Lung (tissue), 12 donors: Measurements from ENCODE around the gene LIG4. TPM values are rescaled to one million over a fixed set of nuclear protein-coding genes. Genes with fewer than 3 reads are reported as not detected.
A peak's percentile ranks its signal among the peaks of the same experiment; 100 is the strongest.

Source experiments
- ATAC-seq: fragments of 200-7000 bp; cut with Tn5 transposase; one replicate; pipeline ENCODE4 v1.9.1; 2020; ENCODE audit warnings: moderate number of reproducible peaks; ENCODE audit not compliant: insufficient read depth, low FRiP score
- DNase-seq, 3 donors: peaks; one replicate each; pipeline ENCODE4 v3.0.0-alpha.2; 2013 to 2017
- H3K27ac ChIP-seq, 2 donors: one replicate each; pipeline ENCODE4 v1.5.1; 2013; ENCODE audit warnings: mild to moderate bottlenecking in 2 of 2, moderate library complexity in 2 of 2, control low read depth in 1 of 2, inconsistent platforms in 1 of 2, low read depth in 1 of 2, low read length in 1 of 2
- H3K27me3 ChIP-seq, 3 donors: one replicate each; pipeline ENCODE4 v1.5.1; 2013; ENCODE audit warnings: low read length in 2 of 3; ENCODE audit not compliant: control insufficient read depth in 3 of 3, insufficient read depth in 3 of 3
- H3K36me3 ChIP-seq, 4 donors: one replicate each; pipeline ENCODE4 v1.5.1; 2013; ENCODE audit warnings: low read length in 4 of 4, mild to moderate bottlenecking in 1 of 4, moderate library complexity in 1 of 4; ENCODE audit not compliant: control insufficient read depth in 4 of 4, insufficient read depth in 4 of 4
- H3K4me1 ChIP-seq, 5 donors: one replicate each; pipeline ENCODE4 v1.5.1; 2013; ENCODE audit warnings: low read length in 5 of 5, mild to moderate bottlenecking in 2 of 5, moderate library complexity in 1 of 5; ENCODE audit not compliant: control insufficient read depth in 5 of 5, insufficient read depth in 5 of 5
- H3K4me3 ChIP-seq: one replicate; pipeline ENCODE4 v1.5.1; 2013; ENCODE audit warnings: mild to moderate bottlenecking, control low read depth, moderate library complexity
- H3K9ac ChIP-seq, 2 donors: one replicate each; pipeline ENCODE4 v1.5.1; 2013; ENCODE audit warnings: low read length in 2 of 2, control low read depth in 1 of 2; ENCODE audit not compliant: insufficient read depth in 1 of 2
- H3K9me3 ChIP-seq, 4 donors: one replicate each; pipeline ENCODE4 v1.5.1; 2013; ENCODE audit warnings: low read length in 3 of 4, mild to moderate bottlenecking in 1 of 4, moderate library complexity in 1 of 4; ENCODE audit not compliant: control insufficient read depth in 4 of 4, insufficient read depth in 3 of 4
- CTCF ChIP-seq: IDR thresholded peaks from 2 replicates; pipeline ENCODE4 v1.5.1; 2012; ENCODE audit warnings: mild to moderate bottlenecking; ENCODE audit errors: control extremely low read depth, extremely low read depth
- WGBS, 2 donors: extraction: QIAGEN DNeasy Blood & Tissue Kit; methylation state at CpG; one replicate each; pipeline ENCODE4 v1.1.7; 2013; 5-methylcytosine and 5-hydroxymethylcytosine counted together
- polyA plus RNA-seq, 2 donors: library from polyadenylated mRNA; stranded (reverse); fragments of 200-250 nt; gene quantifications; one replicate each; pipeline ENCODE4 v1.2.1, GENCODE V29; 2013
- total RNA-seq, 2 donors: library from RNA; depleted of rRNA in 1 of 2; stranded (reverse); fragments of >200 nt in 1 of 2; gene quantifications; one replicate each; pipeline ENCODE4 v1.2.1, GENCODE V29; 2014 to 2021
- donor health status: control.
- donor health status: control.
- donor health status: Bipolar disorder and iron deficiency.
- donor health status: healthy.
- donor health status: DM: yes; HTN: yes; CAD: no.

LIG4 gene
- total and polyA plus RNA-seq, 4 donors, result 6.9 to 10.4 (median 8.1) TPM

GRCh38 chr13:108249150-108249549, 33.8 kb upstream of the LIG4 start:
- DNase-seq, result no peak
- no peak for TF ChIP-seq CTCF

GRCh38 chr13:108230377-108230776, 15.0 kb upstream of the LIG4 start:
- Histone ChIP-seq H3K9ac (no peak overlapping the region), H3K36me3 (peaks cover 0 to 9% (median 0%) of the 10 kb centered on the region in 4 donors), H3K27ac (no peak overlapping the region), H3K4me3 (no peak overlapping the region), H3K27me3 (no peaks in the 10 kb centered on the region), H3K4me1 (peaks cover 0 to 11% (median 3%) of the 10 kb centered on the region in 5 donors), H3K9me3 (no peaks in the 10 kb centered on the region)
- ATAC-seq (no peak), DNase-seq (no peak)
- TF ChIP-seq CTCF, result no peak

More at GRCh38 chr13:108249150-108249549, 33.8 kb upstream of the LIG4 start:
- H3K4me3 ChIP-seq, result no peak overlapping the region
- no peaks in the 10 kb centered on the region for H3K4me1 ChIP-seq
- H3K36me3 ChIP-seq, result no peaks in the 10 kb centered on the region
- WGBS, 2 donors, result 71 to 73% methylated on average over 4 of the region's 4 CpGs
- no peak overlapping the region for H3K9ac ChIP-seq
- H3K27ac ChIP-seq, result no peak overlapping the region
- ATAC-seq, result no peak
- H3K9me3 ChIP-seq, result peaks cover 0 to 6% (median 1%) of the 10 kb centered on the region in 4 donors
- H3K27me3 ChIP-seq, result no peaks in the 10 kb centered on the region

GRCh38 chr13:108227651-108228272, 12.4 kb upstream of the LIG4 start:
- no peak for ATAC-seq
- peaks cover 0 to 24% (median 7%) of the 10 kb centered on the region in 5 donors for H3K4me1 ChIP-seq
- H3K9ac ChIP-seq, result no peak overlapping the region
- DNase-seq, result peak in 2 of 3 donors; percentile 66
- peaks cover 0 to 12% (median 0%) of the 10 kb centered on the region in 4 donors for H3K36me3 ChIP-seq
- no peak overlapping the region for H3K4me3 ChIP-seq
- H3K27ac ChIP-seq, result no peak overlapping the region
- no peaks in the 10 kb centered on the region for H3K27me3 ChIP-seq
- WGBS, 2 donors, result 84 to 86% methylated on average over 1 of the region's 1 CpG
- no peaks in the 10 kb centered on the region for H3K9me3 ChIP-seq
- TF ChIP-seq CTCF, result peak; percentile 57

GRCh38 chr13:108226184-108226583, 10.8 kb upstream of the LIG4 start:
- Histone ChIP-seq H3K27me3 (no peaks in the 10 kb centered on the region), H3K36me3 (peaks cover 0 to 12% (median 0%) of the 10 kb centered on the region in 4 donors), H3K4me3 (no peak overlapping the region), H3K27ac (no peak overlapping the region), H3K9ac (no peak overlapping the region), H3K9me3 (no peaks in the 10 kb centered on the region), H3K4me1 (peaks cover 0 to 24% (median 7%) of the 10 kb centered on the region in 5 donors)
- ATAC-seq, result no peak
- no peak for TF ChIP-seq CTCF
- no peak for DNase-seq
- 18 to 20% methylated on average over 1 of the region's 1 CpG for WGBS, 2 donors
